B cell (primary cell): Measurements from ENCODE around the gene TPCN2.

Source experiments
- EZH2 ChIP-seq: IDR thresholded peaks from 2 replicates; pipeline ENCODE4 v1.6.1; 2012; ENCODE audit warnings: borderline replicate concordance, low read depth, mild to moderate bottlenecking, moderate library complexity, low read length; ENCODE audit not compliant: insufficient read depth, poor library complexity, severe bottlenecking
- TF ChIP-seq, protein P1 (sequence below): fragments of 200-600 bp; IDR thresholded peaks from one replicate; pipeline ENCODE4 v1.8.0; 2022; ENCODE audit warnings: antibody characterized with exemption, mild to moderate bottlenecking

DNA sequence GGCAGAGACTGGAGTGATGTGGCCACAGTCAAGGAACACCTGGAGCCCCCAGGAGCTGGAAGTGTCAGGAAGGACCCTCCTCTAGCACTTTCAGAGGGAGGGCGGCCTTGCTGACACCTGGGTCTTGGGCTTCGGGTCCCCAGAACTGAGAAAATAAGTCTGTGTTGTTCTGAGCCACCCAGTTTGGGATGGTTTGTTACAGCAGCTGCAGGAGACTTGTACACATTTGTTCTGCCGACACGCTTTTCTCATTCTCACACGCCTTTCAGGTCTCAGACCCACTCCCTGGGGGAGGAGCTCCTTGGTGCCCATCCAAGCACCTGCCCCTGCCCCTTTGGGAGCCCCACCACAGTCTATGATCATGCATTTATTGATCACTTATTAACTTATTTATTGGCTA, 59.8 kb downstream of the TPCN2 start:
- TF ChIP-seq, protein P1, sequence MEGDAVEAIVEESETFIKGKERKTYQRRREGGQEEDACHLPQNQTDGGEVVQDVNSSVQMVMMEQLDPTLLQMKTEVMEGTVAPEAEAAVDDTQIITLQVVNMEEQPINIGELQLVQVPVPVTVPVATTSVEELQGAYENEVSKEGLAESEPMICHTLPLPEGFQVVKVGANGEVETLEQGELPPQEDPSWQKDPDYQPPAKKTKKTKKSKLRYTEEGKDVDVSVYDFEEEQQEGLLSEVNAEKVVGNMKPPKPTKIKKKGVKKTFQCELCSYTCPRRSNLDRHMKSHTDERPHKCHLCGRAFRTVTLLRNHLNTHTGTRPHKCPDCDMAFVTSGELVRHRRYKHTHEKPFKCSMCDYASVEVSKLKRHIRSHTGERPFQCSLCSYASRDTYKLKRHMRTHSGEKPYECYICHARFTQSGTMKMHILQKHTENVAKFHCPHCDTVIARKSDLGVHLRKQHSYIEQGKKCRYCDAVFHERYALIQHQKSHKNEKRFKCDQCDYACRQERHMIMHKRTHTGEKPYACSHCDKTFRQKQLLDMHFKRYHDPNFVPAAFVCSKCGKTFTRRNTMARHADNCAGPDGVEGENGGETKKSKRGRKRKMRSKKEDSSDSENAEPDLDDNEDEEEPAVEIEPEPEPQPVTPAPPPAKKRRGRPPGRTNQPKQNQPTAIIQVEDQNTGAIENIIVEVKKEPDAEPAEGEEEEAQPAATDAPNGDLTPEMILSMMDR: no peak
- TF ChIP-seq EZH2: no peak
